K562 treated with DMSO at 1 percent for 24 hours (cell line): ENCODE data around the gene FBXW10. TPM values are rescaled to one million over a fixed set of nuclear protein-coding genes. Genes with fewer than 3 reads are reported as not detected.

Source experiments
- total RNA-seq: library from RNA; unstranded; fragments of 300-600 nt; gene quantifications from 2 replicates; pipeline ENCODE4 v1.2.3, GENCODE V29; 2022; ENCODE audit warnings: low read depth; ENCODE audit not compliant: insufficient read depth

Gene FBXW10
- not detected in 2 replicates for total RNA-seq

GRCh38 chr17:18743699-18744421, at the start of gene FBXW10:
FBXW10 (plus strand) TSS chr17:18744054; CDS start chr17:18744245, 191 bp downstream.

DNA sequence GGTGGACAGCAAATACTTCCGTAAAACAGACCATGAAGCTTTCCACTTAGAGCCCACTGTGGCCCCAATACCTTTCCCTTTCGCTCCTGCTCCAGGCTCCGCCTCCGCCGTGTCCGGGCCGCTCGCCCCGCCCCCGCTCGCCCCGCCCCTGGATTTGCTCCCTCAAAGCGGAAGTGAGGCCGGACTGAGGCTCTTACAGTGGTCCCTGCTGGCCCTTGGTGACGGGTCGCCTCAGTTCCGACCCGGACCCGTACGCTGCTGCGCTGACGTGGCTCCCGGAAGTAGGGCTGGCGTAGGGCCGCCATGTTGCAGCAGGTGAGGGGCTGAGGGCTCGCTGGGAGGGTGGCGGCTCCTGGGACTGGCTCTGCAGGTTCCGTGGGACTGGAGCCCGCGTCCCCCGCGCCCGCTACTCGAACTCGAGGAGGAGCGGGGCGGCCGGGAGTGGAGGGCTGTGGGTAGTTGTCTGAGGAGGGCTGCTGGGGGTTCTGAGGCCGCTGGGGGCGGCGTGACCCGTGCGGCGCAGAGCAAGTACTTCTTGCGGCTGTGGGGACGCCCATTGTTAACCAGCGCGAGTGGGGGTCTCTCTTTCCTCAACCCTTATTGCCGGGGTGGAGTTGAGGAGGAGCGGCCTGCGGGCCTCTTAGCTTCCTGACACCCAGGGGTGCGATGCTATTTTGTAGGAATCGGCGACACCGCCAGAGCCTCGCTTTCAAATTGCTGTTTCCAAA, 37.3 kb downstream of the FBXW10 start, which contains the start of gene TVP23B:
TVP23B (plus strand) TSS at position 193 of the 728 bp plus-strand sequence; CDS start at position 304, 111 bp downstream.

Other genes starting within 250 kb of the FBXW10 start
- gene TBC1D28, start 99.7 kb upstream of the FBXW10 start, total RNA-seq = not detected in 2 replicates
- gene FOXO3B, start 61.7 kb upstream of the FBXW10 start, total RNA-seq = 3.0 and 3.2 TPM in 2 replicates
- gene TVP23B, start 37.1 kb downstream of the FBXW10 start, total RNA-seq = 9.0 and 14.0 TPM in 2 replicates
- 22.5 and 26.1 TPM in 2 replicates for gene PRPSAP2, start 114.1 kb downstream of the FBXW10 start, total RNA-seq
- gene SLC5A10, start 208.1 kb downstream of the FBXW10 start, total RNA-seq = 0.06 TPM in 1 of 2 replicates, not detected in the other